ENCODE data around the gene SPPL3.
"Not testable (repeated sequence)": the region's sequence is repeated elsewhere in the genome, so short reads cannot be mapped to it uniquely, and the experiment has no call there.

The SPPL3 gene

GRCh38 chr12:120814203-120814902, 89.8 kb downstream of the SPPL3 start:
- DNase-seq, result no peak

GRCh38 chr12:120813588-120814153, 90.5 kb downstream of the SPPL3 start:
- DNase-seq, result no peak

- DNase-seq, result no peak
These were observed 94.1 kb downstream of the SPPL3 start for GRCh38 chr12:120810021-120810420.

- no peak for DNase-seq
These were observed 99.7 kb downstream of the SPPL3 start for GRCh38 chr12:120804428-120804827.

GRCh38 chr12:120801146-120801545, 103.0 kb downstream of the SPPL3 start:
- DNase-seq, result no peak

GRCh38 chr12:120800665-120801064, 103.5 kb downstream of the SPPL3 start:
- DNase-seq, result peak; percentile 44

- DNase-seq, result no peak
These were observed 104.7 kb downstream of the SPPL3 start for GRCh38 chr12:120799243-120800045.

GRCh38 chr12:120798696-120799095, 105.5 kb downstream of the SPPL3 start:
- DNase-seq, result no peak

- DNase-seq, result peak; percentile 70
These were observed 106.2 kb downstream of the SPPL3 start for GRCh38 chr12:120797677-120798642.

- DNase-seq, result no peak
These were observed 108.5 kb downstream of the SPPL3 start for GRCh38 chr12:120795441-120796178.

- DNase-seq, result no peak
These were observed 110.8 kb downstream of the SPPL3 start for GRCh38 chr12:120793357-120793756.

- not testable (repeated sequence) for DNase-seq
These were observed 111.7 kb downstream of the SPPL3 start for GRCh38 chr12:120792456-120792855.

- no peak for DNase-seq
These were observed 112.4 kb downstream of the SPPL3 start for GRCh38 chr12:120791669-120792176.

- no peak for DNase-seq
These were observed 114.0 kb downstream of the SPPL3 start for GRCh38 chr12:120790114-120790513.

GRCh38 chr12:120787889-120788288, 116.3 kb downstream of the SPPL3 start:
- DNase-seq, result no peak

GRCh38 chr12:120784804-120785203, 119.4 kb downstream of the SPPL3 start:
- peak; percentile 79 for DNase-seq

GRCh38 chr12:120783197-120783596, 121.0 kb downstream of the SPPL3 start:
- DNase-seq, result peak; percentile 86

GRCh38 chr12:120775862-120776552, 128.2 kb downstream of the SPPL3 start:
- no peak for DNase-seq

- peak; percentile 26 for DNase-seq
These were observed 129.8 kb downstream of the SPPL3 start for GRCh38 chr12:120774169-120774916.

GRCh38 chr12:120771097-120771496, 133.1 kb downstream of the SPPL3 start:
- no peak for DNase-seq
